HFFc6 (cell line): ENCODE data around the gene PDZD2. TPM values are rescaled to one million over a fixed set of nuclear protein-coding genes. Genes with fewer than 3 reads are reported as not detected.
"Not testable (repeated sequence)": the region's sequence is repeated elsewhere in the genome, so short reads cannot be mapped to it uniquely, and the experiment has no call there.

ENCODE experiments used
- DNase-seq: peaks from one replicate; pipeline ENCODE4 v3.0.0-alpha.2; 2018
- H3K27ac Mint-ChIP-seq: 2 replicates; pipeline ENCODE4 v1.8.0; 2020; ENCODE audit warnings: mild to moderate bottlenecking, mixed read lengths
- H3K27me3 Mint-ChIP-seq: 2 replicates; pipeline ENCODE4 v1.8.0; 2021; ENCODE audit warnings: mild to moderate bottlenecking, moderate library complexity, mixed read lengths; ENCODE audit not compliant: insufficient read depth
- H3K36me3 Mint-ChIP-seq: 2 replicates; pipeline ENCODE4 v1.8.0; 2021; ENCODE audit warnings: low read depth, mixed read lengths
- H3K4me1 Mint-ChIP-seq: 2 replicates; pipeline ENCODE4 v1.8.0; 2020; ENCODE audit warnings: low read depth, mixed read lengths
- H3K4me3 Mint-ChIP-seq: 2 replicates; pipeline ENCODE4 v1.8.0; 2020; ENCODE audit warnings: mild to moderate bottlenecking, moderate library complexity, mixed read lengths
- H3K9me3 Mint-ChIP-seq: 2 replicates; pipeline ENCODE4 v1.8.0; 2020; ENCODE audit warnings: mild to moderate bottlenecking, mixed read lengths
- CTCF ChIP-seq: fragments of 200-600 bp; sonication (generic); IDR thresholded peaks from 2 replicates; pipeline ENCODE4 v1.5.0; 2021; ENCODE audit warnings: antibody characterized with exemption, mild to moderate bottlenecking
- total RNA-seq, 6 experiments: library from RNA; stranded (reverse); fragmentation: NEBNext Ultra II Directional; extraction: Animal tissue kit (Norgen Biotek cat#: 25700); gene quantifications; 2 replicates in 1 of 6; 3 replicates in 5 of 6; pipeline ENCODE4 v1.2.3, GENCODE V29; 2021

Gene PDZD2
- total RNA-seq, 6 experiments from 2014 or later: 0.02 to 0.12 (median 0.09) TPM

GRCh38 chr5:31768784-31769183 is 129.9 kb downstream of the PDZD2 start:
- H3K27ac Mint-ChIP-seq: no peak overlapping the region
- H3K27me3 Mint-ChIP-seq: peaks cover 34% of the 10 kb centered on the region
- no peaks in the 10 kb centered on the region for H3K4me1 Mint-ChIP-seq
- no peak for TF ChIP-seq CTCF
- H3K9me3 Mint-ChIP-seq: no peaks in the 10 kb centered on the region
- no peak for DNase-seq
- H3K4me3 Mint-ChIP-seq: no peak overlapping the region
- H3K36me3 Mint-ChIP-seq: no peaks in the 10 kb centered on the region

DNA sequence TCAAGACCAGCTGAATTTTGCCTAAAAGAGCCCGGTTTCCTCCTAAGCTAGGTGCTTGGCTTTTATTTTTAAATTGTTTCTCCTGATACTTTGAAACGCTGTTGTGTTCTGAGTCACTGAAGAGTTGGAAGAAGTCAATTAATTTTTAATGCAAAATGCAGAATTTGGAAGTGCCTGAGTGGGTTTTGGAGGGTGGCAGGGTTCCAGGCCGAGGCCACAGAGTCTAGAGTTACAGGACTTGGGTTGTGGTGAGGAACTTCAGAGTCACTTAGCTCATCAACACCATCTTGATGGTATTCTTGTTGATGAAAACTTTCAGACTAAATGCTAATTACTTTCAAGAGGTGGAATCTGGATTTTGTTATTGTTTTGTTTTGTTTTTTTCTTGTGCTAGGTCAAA is 130.6 kb downstream of the PDZD2 start:
- no peak overlapping the region for H3K27ac Mint-ChIP-seq
- TF ChIP-seq CTCF: no peak

GRCh38 chr5:31770132-31770720 is 131.3 kb downstream of the PDZD2 start:
- Mint-ChIP-seq H3K27ac (no peak overlapping the region), H3K27me3 (peaks cover 29% of the 10 kb centered on the region), H3K9me3 (no peaks in the 10 kb centered on the region), H3K4me3 (no peak overlapping the region), H3K4me1 (no peaks in the 10 kb centered on the region), H3K36me3 (no peaks in the 10 kb centered on the region)
- no peak for TF ChIP-seq CTCF
- DNase-seq: no peak

More for the DNA sequence above, 130.6 kb downstream of the PDZD2 start:
- H3K36me3 Mint-ChIP-seq: no peaks in the 10 kb centered on the region
- no peaks in the 10 kb centered on the region for H3K9me3 Mint-ChIP-seq
- H3K4me3 Mint-ChIP-seq: no peak overlapping the region
- no peaks in the 10 kb centered on the region for H3K4me1 Mint-ChIP-seq
- H3K27me3 Mint-ChIP-seq: peaks cover 34% of the 10 kb centered on the region
- DNase-seq: no peak

GRCh38 chr5:31770998-31771397 is 132.1 kb downstream of the PDZD2 start:
- Mint-ChIP-seq H3K27ac (no peak overlapping the region), H3K36me3 (no peaks in the 10 kb centered on the region), H3K4me1 (no peaks in the 10 kb centered on the region), H3K9me3 (no peaks in the 10 kb centered on the region), H3K4me3 (no peak overlapping the region), H3K27me3 (peaks cover 26% of the 10 kb centered on the region)
- DNase-seq: no peak
- no peak for TF ChIP-seq CTCF

DNA sequence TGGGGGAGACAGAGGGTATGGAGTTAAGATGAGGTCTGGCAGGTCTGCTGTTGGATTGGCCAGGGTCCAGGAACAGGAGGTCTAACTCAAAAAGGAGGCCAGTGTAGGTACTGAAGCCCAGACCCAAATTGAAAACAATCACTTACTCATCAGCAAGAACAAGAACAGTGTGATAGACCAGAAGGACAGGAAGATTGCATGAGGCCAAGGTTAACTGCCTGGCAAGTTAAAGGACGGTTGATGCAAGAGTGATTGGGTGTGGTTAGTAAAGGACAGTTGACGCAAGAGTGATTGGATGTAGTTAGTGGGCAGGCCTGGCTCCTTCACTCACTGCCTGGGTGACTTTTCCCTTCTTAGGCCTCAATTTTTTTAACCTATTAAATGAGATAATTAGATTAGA is 132.6 kb downstream of the PDZD2 start:
- TF ChIP-seq CTCF: no peak
- peaks cover 24% of the 10 kb centered on the region for H3K27me3 Mint-ChIP-seq
- H3K4me3 Mint-ChIP-seq: no peak overlapping the region
- no peaks in the 10 kb centered on the region for H3K9me3 Mint-ChIP-seq
- no peak for DNase-seq
- no peaks in the 10 kb centered on the region for H3K4me1 Mint-ChIP-seq
- no peaks in the 10 kb centered on the region for H3K36me3 Mint-ChIP-seq
- no peak overlapping the region for H3K27ac Mint-ChIP-seq

- not testable (repeated sequence) for H3K4me1 Mint-ChIP-seq, H3K27ac Mint-ChIP-seq, DNase-seq, H3K4me3 Mint-ChIP-seq, H3K9me3 Mint-ChIP-seq, H3K36me3 Mint-ChIP-seq
- peaks cover 27% of the 10 kb centered on the region for H3K27me3 Mint-ChIP-seq
These were observed 137.4 kb downstream of the PDZD2 start for GRCh38 chr5:31776294-31776693.
